ENCODE results near the gene PCCB.

DNA sequence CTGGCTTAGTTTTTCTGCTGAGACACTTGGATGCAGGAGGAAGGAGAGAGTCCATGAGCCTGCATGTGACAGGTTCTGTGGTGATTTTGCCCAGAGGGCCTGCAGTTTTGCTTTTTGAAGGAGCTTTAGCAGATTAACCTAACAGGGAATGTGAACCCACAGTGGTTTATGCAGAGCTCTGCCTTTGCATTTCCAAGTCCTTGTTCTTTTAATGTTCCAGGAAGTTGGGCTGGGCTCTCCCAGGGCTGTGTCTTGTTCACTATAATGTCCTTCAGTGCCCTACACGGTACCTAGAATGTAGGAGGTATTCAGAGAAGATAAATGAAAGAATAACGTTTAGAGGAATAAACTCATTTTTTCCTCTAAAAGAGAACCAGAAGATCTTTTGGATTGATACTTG, 50.3 kb downstream of the PCCB start:
- TF ChIP-seq, protein P1, sequence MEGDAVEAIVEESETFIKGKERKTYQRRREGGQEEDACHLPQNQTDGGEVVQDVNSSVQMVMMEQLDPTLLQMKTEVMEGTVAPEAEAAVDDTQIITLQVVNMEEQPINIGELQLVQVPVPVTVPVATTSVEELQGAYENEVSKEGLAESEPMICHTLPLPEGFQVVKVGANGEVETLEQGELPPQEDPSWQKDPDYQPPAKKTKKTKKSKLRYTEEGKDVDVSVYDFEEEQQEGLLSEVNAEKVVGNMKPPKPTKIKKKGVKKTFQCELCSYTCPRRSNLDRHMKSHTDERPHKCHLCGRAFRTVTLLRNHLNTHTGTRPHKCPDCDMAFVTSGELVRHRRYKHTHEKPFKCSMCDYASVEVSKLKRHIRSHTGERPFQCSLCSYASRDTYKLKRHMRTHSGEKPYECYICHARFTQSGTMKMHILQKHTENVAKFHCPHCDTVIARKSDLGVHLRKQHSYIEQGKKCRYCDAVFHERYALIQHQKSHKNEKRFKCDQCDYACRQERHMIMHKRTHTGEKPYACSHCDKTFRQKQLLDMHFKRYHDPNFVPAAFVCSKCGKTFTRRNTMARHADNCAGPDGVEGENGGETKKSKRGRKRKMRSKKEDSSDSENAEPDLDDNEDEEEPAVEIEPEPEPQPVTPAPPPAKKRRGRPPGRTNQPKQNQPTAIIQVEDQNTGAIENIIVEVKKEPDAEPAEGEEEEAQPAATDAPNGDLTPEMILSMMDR (IDR thresholded peaks at IDR 0.05): no peak
- no peak for TF ChIP-seq POLR2A (IDR thresholded peaks at IDR 0.05)
- TF ChIP-seq EP300 (IDR thresholded peaks at IDR 0.05): no peak
